ENCODE measurements around the gene PCMT1. TPM values are rescaled to one million over a fixed set of nuclear protein-coding genes. Genes with fewer than 3 reads are reported as not detected.
A peak's percentile ranks its signal among the peaks of the same experiment; 100 is the strongest.

Gene PCMT1
- total and polyA plus RNA-seq, 2 of the 8 experiments (the other 6 are each of a cell fraction or from before 2014, with no cell fraction given), result 84.3 to 91.3 TPM

DNA sequence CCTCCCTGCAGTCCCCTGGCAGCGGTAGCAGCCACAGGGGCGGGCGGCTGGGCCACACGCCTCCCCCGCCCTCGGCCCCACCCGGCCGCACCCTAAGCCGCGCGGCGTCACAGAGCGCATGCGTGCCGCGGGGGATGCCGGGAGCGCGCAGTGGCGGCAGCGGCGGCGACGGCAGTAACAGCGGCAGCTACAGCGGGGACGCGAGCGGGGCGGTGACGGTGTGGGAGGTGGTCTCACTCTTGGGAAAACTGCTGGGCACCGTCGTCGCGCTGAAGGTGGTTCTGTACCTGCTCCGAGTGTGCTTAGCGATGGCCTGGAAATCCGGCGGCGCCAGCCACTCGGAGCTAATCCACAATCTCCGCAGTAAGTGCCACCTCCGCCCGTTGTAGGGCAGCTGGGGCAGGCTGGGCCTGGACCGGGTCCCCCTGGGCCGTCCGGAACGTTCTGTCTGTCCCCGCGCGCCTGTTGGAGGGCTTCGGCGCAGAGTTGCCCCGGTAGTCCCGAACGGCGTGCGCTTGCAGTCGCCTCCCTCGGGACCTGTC is at the start of gene PCMT1 (continued):
- TF ChIP-seq E2F6 (IDR thresholded peaks at IDR 0.05) (peak; percentile 50; the same call in 1 of the 2 replicates), BRCA1 (IDR thresholded peaks at IDR 0.05; ENCODE audit: low read depth, low read length) (no peak), TAF1 (IDR thresholded peaks at IDR 0.05; ENCODE audit: low read depth, low read length) (peak; percentile 77), RNF2 (IDR thresholded peaks at IDR 0.05; ENCODE audit: borderline replicate concordance, low read depth, low read length, missing control alignments, poor library complexity, severe bottlenecking) (no peak), ZNF274 (IDR thresholded peaks at IDR 0.05; ENCODE audit: borderline replicate concordance, extremely low read depth, low read length) (no peak), SIX5 (IDR thresholded peaks at IDR 0.05; ENCODE audit: low read depth, low read length) (no peak), EZH2 (IDR thresholded peaks at IDR 0.05; ENCODE audit: low read depth, low read length, severe bottlenecking) (no peak), TBP (IDR thresholded peaks at IDR 0.05; ENCODE audit: low read depth, low read length) (no peak), POU5F1 (IDR thresholded peaks at IDR 0.05; ENCODE audit: low read depth, low read length) (no peak), SIRT6 (IDR thresholded peaks at IDR 0.05; ENCODE audit: low read length) (no peak), SRF (IDR thresholded peaks at IDR 0.05; ENCODE audit: low read depth, low read length) (no peak), NRF1 (IDR thresholded peaks at IDR 0.05; ENCODE audit: low read depth, low read length) (peak; percentile 61), NANOG (IDR thresholded peaks at IDR 0.05; ENCODE audit: insufficient read depth, low read depth, low read length, poor library complexity, severe bottlenecking) (no peak), HDAC2 (IDR thresholded peaks at IDR 0.05; ENCODE audit: borderline replicate concordance in 1 of 2, low read depth in 2 of 2, low read length in 2 of 2) (peak in 1 of 2 experiments; percentile 69; a peak in 1 of 4 replicates), TCF12 (IDR thresholded peaks at IDR 0.05; ENCODE audit: low read depth, low read length) (no peak), RFX5 (IDR thresholded peaks at IDR 0.05; ENCODE audit: borderline replicate concordance, low read depth, low read length) (no peak), ASH2L (IDR thresholded peaks at IDR 0.05; ENCODE audit: low read length) (peak; percentile 72)
- TF ChIP-seq, protein P1, sequence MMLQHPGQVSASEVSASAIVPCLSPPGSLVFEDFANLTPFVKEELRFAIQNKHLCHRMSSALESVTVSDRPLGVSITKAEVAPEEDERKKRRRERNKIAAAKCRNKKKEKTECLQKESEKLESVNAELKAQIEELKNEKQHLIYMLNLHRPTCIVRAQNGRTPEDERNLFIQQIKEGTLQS (IDR thresholded peaks at IDR 0.05; ENCODE audit: insufficient read depth, low read depth, low read length), result no peak
- TF ChIP-seq, protein P2, sequence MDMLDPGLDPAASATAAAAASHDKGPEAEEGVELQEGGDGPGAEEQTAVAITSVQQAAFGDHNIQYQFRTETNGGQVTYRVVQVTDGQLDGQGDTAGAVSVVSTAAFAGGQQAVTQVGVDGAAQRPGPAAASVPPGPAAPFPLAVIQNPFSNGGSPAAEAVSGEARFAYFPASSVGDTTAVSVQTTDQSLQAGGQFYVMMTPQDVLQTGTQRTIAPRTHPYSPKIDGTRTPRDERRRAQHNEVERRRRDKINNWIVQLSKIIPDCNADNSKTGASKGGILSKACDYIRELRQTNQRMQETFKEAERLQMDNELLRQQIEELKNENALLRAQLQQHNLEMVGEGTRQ (IDR thresholded peaks at IDR 0.05; ENCODE audit: low read length), result no peak

Data from H1 (cell line).